HL-60/S4 treated with retinoic acid at 250 ng/mL for 4 days and 3 days (cell line): Measurements from ENCODE around the gene TMEM250.
"Not testable (repeated sequence)": the region's sequence is repeated elsewhere in the genome, so short reads cannot be mapped to it uniquely, and the experiment has no call there.

Source experiments
- in situ Hi-C: fragments of 300-500 bp; cut with MboI; formaldehyde crosslinking; loops from 2 replicates; pipeline ENCODE4 v1.7.0; 2022; ENCODE audit warnings: low sequenced_read_pairs

TMEM250 gene, protein sequence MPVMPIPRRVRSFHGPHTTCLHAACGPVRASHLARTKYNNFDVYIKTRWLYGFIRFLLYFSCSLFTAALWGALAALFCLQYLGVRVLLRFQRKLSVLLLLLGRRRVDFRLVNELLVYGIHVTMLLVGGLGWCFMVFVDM

DNA sequence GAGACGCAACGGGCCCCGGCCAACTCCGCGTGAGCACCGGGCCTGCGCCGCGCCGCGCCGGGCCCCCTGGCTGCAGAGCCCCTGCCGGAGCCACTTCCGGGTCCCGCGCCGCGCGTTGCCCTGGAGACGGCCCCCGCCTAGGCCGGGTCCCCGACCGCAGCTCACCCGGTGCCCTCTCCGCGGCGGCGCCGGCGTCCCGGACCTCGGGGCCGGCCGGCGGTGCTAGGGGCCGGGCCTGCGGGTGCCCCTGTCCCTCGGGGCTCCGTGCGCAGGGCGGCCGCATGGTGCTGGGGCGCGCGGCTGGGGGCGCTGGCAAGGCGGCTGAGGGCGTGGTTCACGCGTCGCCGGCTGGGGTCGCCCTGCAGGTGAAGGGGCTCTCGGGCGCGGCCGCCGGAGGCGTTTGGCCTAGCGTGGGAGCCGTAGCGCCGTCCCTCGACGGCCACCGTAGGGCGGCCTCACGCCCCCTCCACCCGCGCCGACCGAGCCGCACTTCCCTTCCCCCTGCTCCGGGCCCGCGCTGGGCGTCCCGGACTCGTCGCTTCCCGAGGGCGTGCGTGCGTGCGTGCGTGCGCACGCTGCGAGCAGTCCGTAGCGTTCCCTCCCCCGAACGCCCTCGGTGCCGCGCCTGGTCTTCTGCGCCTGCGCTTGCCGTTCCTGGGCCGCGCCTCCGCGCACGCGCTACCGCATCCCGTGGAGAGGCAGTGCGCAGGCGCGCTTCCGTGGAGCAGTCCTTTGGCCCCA, at the start of gene TMEM250:
Gene TMEM250 (minus strand): TSS at position 556 of the 741 bp plus-strand sequence. CDS start 1,975 bp downstream, outside the sequence.
- in situ Hi-C loops = no loop called here

DNA sequence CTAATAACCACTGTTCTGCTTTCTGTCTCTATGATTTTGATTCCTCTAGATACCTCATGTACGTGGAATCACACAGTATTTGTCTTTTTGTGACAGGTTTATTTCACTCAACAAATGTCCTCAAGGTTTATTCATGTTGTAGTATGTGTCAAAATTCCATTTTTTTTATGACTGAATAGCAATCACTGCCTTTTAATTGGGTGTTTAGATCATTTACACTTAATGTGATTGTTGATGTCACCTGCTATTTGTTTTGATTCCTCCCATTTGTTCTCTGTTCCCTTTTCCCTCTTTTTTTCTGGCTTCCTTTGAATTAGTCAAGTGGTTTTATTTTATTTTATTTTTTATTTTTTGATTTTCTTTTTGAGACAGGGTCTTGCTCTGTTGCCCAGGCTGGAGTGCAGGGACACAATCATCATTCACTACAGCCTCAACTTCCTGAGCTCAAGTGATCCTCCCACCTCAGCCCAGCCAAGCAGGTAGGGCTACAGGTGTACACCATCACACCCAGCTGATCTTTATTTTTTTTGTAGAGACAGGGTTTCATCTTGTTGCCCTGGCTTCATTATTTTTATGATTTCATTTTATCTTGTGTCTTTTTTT, 44.7 kb upstream of the TMEM250 start:
- in situ Hi-C loops = no loop called here

DNA sequence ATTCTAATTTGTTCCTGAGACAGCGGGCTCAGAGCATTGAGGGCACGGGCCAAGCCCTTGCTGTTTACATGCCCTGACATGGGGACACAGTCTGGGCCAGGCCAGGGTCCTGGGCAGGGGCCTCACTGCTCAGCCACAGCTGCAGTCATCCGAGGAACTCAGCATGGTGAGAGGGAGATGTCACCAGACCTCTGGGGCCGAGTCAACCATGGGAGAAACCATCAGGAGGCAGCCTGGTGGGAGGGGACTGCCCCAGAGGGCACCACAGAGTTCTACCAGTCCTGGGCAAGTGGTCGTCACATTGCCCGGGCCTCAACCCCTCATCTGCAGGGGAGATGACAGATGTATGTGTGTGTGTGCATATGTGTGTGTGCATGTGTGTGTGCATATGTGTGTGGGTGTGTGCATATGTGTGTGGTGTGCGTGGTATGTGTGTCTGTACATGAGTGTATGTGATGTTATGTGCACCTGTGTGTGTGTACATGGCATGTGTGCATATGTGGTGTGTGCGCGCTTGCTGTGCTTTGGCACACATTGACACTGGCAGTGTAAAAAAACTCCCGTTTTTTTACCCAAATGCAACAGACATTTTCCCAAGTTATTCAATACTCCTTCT, 42.4 kb upstream of the TMEM250 start:
- in situ Hi-C loops = no loop called here

DNA sequence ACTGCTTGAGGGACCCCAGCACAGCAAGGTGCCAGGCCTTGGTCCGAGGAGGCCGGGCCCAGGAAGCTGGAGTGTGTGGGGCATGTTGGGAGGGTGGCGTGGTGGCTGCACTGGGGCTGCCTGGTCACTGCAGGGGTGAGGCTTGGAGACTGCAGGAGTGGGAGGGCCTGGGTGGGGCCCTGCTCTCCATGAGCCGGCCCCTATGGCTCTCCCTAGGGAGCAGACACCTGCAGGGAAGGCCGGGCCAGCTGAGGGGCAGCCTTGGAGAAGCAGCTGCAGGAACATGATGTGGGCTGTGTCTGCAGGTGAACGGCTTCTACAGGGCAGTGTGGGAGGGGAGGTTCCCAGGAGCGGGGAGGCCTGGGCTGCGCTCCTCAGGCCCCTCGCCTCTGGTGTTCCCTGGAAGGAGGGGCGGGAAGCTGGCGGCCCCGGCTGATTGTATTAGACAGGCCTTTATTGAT, 41.7 kb upstream of the TMEM250 start:
- in situ Hi-C loops = no loop called here

DNA sequence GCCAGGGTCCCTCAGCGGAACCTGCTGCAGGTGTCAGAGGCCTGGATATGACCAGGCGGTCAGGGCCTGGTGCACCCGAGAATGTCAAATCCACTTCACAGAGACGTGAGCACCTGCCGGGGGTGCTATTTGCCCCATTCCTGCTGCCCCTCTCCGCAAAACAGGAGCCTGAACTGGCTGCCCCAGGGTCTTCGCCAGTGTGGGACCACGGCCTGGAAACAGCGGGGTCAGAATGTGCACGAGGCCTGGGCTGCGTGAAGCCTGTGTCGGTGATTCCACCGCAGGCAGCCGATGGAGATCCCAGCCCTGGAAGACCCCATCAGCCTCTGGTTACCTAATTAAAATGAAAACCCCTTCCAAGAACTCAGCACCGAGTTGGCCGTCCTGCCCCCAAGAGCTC, 41.2 kb upstream of the TMEM250 start:
- in situ Hi-C loops = no loop called here

DNA sequence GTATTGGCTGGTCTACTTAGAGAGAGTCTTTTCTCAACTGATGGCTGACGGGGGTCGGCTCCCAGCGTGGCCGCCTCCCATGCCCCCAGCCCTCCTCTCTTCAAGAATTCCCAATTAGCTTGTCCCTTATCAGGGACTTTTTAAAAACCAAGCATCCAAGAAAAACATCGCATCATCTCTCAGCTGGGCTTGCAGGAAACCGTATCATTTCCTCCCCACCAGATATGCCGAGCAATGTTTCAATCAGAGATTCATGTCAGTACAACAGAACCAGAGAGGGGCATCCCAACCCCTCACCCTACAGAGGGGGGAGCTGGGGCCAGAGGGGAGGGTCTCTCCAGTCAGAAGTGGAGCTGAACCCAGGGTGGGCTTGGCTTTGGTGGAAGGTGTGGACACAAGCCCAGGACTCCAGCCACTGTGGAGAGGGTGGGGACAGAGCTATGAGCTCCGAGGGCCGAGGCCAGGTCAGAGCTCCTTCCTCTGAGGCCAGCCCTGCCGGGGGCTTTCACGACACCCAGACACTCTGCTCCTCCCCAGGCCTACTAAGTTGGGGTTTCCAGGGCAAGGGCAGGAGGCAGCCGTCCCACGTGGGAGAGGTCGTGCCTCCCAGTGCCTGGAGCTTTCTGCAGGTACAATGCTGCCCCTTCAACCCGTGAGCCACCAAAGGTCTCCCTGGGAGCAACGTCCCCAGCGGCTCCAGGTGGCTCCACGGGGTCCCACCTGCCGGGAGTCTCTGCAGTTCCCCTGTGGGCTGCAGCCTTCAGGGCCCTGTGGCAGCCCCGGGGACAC, 39.0 kb upstream of the TMEM250 start:
- in situ Hi-C loops = no loop called here

DNA sequence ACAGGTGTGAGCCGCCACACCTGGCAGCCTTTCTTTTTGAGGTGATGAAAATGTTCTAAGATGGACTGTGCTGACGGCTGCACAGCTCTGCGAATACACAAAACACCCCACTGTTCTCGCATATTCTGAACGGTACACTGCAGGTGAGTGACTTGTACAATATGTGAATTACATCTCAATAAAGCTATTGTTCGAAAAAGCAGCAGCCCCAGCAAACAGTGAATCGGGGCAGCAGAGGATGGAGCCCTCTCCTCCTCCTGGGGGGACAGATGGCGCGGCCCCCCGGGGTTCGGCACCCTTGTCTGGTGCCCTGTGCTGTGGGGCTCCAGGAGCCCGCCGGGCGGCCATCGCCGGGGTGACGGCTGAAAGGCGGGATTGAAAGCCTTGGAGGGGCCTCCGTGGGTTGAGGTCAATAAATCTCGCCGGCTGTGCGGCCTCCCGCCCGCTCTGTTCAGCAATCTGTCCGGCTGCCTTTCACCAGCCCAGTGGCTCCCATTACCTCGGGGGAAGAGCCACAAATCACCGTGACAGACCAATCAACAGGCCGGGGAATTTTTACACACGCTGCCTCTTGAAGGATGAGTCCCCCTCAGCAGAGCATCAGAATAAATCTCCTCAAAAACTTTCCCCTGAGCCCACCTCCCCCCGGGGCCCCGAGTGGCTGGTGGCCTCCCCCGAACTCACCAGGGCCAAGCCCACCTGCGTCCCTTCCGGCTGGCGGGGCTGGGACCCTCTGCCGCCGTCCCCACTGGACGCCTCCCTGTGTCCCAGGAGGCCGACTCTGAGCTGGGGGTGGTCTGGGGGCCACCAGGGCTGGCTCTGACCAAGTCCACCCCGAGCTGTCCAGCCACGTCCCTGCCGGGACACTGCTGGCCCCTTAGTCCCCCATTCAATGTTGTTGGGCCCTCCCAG, 37.8 kb upstream of the TMEM250 start:
- in situ Hi-C loops = no loop called here

DNA sequence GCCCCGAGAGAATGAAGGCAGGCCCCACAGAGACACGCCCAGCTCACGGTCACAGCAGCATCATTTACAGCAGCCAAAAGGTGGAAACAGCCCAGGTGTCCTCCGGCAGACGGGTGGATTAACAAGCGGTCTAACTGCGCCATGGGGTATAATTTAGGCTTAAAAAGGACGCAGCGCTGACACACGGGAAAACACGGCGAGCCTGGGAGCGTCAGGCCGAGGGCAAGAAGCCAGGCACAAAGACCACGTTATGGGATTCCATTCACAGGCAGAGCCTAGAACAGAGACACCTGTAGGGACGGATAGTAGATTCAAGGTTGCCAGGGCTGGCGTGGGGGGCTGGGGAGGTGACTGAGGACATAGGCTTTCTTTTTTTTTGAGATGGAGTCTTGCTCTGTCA, 36.9 kb upstream of the TMEM250 start:
- in situ Hi-C loops = no loop called here

DNA sequence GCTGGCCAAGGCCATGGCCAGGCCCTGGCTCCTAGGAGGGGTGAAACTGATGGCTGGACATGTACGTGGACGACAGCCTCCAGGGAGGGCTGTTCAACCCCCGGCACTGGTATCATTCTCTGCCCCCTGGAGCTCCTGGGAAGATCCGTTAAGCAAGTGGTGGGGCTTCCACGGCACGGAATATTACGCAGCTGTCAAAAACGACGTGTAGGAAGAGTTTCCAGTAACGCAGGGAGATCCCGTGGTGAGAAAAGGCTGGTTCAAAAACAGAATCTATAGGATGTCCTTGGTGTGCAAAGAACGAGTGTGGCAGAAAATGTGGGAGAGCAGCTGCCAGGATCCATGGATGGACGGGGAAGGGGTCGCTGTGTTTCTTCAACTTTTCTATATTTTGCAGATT, 36.3 kb upstream of the TMEM250 start:
- in situ Hi-C loops = no loop called here

DNA sequence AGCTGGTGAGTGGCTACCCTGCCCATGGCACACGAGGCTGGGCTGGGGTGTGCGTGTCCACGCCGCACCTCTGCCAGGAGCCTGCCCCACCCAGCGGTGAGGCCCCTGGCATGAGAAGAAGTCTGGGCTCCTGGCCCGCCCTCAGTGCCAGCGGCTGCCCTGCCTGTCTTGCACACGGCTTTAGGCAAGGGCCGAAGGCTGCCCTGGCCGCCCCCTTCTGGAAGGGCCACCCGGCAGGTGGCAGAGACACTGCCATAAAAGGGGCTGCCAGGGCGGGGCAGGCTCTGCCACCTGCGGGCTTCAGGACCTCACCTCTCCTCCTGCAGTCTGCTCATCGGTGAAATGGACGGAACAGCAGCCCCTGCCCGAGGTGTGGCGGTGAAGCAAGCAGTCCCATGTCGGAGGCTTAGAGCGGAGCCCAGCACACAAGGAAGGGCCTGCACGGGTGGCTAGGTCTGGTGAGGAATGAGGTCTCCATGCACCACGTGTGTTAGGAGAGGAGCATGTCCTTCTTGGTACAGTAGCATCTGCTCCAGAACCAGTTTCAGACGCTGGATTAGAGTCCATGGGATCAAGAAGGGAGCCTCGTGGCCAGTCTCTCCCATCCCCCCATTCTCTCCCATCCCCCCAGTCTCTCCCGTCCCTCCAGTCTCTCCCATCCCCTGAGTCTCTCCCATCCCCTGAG, 34.8 kb upstream of the TMEM250 start:
- in situ Hi-C loops = no loop called here

DNA sequence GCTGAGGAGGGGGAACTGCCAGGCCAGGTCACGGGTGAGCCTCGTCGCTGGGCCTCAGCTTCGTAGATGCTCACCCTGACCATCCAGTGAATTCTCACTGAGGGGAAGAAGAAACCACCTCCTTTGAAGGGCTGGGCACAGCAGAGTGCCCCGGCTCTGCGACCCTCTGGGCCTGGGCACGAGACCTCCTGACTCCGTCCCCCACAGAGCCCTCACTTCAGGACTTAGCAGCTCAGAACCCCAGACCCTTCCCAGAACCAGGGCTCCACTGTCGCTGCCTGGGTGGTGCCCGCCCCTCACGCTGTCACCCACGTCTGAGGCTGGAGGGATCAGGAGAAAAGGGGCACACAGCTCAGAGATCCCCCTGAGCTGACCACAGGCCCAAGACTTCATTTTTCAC, 34.3 kb upstream of the TMEM250 start:
- in situ Hi-C loops = no loop called here

DNA sequence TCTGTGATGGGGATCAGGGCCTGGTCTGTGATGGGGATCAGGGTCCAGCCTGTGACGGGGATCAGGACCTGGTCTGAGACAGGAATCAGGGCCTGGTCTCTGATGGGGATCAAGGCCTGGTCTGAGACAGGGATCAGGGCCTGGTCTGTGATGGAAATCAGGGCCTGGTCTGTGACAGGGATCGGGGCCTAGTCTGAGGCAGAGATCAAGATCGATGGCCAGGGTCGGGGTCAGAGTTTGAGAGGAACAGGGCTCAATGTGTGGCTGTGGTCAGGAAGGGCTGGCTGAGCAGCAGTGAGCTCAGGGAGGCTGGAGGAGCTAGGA, 33.8 kb upstream of the TMEM250 start:
- in situ Hi-C loops = no loop called here

DNA sequence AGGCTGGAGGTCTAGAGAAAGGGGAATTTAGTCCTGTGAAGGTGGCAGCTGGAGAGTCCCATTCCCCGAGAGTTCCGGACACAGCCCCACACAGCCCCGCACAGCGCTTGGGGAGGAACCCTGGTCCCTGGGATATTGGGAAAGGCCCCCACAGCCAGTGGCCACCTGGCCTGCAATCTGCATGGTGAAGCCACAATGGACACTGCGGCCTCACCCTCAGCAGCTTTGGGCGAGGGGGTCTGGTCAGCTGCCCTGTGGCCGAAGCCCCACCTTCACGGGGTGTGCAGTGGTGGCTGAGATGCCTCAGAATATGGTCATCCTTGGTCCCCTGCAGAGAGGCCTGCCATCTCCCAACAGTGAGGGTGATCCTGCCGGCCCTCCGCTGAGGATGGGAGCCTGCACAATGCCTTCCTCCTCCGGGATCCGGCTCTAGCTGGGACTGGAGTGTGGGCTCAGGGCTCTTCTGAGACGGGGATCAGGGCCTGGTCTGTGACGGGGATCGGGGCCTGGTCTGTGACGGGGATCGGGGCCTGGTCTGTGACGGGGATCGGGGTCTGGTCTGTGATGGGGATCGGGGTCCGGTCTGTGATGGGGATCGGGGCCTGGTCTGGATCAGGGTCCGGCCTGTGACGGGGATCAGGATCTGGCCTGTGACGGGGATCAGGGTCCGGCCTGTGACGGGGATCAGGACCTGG, 33.3 kb upstream of the TMEM250 start:
- in situ Hi-C loops = no loop called here

DNA sequence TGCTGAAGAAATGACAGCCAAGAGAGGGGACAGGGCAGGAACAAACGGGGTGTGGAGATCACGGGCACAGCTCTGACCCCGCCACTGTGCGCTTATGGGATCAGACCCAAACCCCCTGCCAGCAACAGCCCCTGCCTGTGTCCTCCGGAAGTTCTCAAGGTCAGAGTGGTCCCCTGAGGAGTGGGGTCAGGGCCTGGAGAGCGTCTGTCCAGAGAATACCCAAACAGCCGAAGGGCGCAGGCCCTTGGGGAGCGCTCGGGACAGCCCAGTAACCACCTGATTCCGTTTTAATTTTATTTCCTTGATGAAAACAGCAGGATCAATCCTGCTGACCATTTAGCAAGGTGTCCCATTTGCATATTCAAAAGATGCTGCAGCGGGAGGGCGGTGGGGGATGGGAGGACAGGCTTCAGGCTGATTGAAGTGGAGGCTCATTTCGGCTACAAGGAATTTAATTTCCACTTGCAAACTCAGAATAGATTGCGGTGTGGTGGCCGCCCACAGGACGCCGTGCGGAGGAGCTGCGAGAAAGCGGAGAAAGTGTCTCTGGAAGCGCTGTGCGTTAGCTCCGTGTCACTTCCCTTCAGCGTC, 32.6 kb upstream of the TMEM250 start:
- in situ Hi-C loops = no loop called here

DNA sequence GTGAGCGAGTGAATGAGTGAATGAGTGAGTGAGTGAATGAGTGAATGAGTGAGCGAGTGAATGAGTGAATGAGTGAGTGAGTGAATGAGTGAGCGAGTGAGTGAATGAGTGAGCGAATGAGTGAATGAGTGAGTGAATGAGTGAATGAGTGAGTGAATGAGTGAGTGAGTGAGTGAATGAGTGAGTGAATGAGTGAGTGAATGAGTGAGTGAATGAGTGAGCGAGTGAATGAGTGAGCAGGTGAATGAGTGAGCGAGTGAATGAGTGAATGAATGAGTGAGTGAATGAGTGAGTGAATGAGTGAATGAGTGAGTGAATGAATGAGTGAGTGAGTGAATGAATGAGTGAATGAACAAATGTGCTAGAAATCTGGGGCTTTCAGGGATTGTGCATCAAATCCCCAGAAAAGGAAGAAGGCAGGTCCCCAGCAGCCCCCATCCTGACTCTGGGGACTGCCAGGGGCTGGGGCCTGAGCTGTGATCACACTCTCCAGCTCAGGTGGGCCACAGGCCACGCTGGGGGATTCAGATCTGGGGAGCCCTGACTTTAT, 32.1 kb upstream of the TMEM250 start:
- in situ Hi-C loops = not testable (repeated sequence)

DNA sequence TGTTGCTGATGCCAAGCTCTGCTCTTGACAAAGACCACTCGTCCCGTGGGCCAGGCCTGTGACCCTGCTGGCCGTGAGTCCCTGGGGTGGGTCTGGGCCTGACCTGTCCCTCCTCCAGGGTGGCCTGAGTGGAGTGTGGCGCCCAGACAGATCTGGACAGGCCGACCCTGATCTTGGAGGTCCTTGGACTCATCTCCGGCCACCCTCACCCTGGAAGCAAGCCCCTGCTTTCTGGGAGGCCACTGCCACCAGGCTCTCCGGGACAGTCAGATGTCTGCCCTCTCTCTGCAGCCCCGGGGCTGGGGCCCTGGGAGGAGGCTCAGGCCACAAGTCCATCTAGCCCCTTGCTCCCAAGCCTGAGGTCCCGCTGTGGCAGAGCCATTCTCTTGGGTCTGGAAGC, 31.2 kb upstream of the TMEM250 start:
- in situ Hi-C loops = no loop called here

DNA sequence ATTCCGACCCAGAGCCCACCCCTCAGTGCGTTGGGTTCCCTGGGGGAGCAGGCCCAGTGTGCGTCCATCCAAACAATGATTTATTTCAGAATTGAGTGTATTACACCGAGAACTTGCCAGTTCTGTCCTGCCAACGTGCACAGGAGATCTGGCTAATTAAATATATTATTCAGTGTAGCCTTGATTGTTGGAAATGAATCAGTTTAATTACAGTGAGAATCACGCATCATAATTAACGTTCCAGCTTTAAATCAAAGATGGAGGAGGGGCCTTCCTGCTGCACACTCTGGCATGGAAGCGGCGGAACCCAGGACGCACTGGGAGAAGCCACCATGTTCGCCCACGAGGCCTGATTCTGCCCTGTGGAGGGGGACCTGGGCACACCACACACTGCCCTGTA, 30.7 kb upstream of the TMEM250 start:
- in situ Hi-C loops = no loop called here

DNA sequence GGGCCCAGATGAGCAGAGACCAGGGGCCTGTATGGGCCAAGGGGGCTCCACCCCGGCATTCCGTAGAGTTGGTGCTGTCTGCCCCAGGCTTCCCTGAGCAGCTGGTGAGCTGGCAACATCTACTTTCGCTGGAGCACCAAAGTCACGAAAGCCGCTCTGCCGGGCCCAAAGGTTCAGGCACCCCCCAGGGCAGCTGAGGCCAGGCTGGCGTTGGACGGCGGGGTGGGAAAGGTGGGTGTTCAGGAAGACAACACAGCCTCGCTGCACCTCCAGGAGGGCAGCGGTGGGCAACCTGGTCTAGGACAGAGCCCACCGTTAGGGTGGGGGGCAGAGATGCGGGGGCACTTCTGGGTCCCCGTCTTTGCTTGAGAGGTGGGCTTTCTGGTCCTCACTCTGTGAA, 30.1 kb upstream of the TMEM250 start:
- in situ Hi-C loops = no loop called here
